ENCODE measurements around the gene TTLL10.
"Not testable (repeated sequence)": the region's sequence is repeated elsewhere in the genome, so short reads cannot be mapped to it uniquely, and the experiment has no call there.

TTLL10 gene

GRCh38 chr1:1167841-1168450, 5.7 kb upstream of the TTLL10 start:
- no peaks in the 10 kb centered on the region; the same call in 1 of the 2 replicates for H3K4me1 ChIP-seq (ENCODE audit: insufficient read depth, low read length)

DNA sequence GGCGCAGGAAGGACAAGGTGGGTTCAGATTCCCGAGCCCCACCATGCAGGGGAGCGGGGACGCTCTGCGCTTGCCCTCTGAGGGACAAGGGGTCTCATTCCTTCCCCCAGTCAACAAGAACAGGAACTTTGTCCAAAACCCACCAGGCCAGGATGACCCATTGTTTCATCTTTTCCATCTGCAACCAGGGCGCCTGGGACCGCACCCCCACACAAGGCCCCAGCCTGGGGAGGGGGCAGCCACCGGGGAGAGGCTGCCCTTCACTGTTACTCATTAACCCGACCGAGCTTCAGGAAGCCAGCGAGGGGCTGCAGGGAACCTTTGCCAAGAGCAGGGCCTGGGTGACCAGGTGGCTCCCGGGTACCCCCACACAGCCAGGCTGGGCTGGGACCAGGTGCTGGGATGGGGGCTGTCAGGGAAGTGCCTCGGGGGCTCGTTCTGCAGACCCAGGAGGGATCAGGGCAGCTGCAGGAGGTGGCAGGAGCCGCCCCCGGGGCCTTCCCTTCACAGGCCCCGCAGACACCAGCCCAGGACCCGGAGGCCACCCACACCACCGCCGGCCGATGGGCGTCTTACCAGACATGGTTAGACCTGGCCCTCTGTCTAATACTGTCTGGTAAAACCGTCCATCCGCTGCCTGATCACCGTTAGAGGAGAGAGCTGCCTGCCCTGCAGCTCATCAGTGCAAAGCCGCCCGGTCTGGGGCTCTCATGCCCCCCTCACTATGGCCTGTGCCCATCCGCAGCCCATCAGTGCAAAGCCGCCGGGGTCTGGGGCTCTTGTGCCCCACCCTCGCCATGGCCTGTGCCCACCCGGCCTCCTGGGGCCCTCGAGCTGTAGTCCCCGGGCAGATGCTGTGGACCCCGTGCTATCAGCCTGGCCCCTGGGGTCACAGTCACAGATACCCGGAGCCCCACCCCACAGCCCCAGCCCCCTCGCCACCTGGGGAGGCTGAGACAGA, 4.9 kb upstream of the TTLL10 start:
- Histone ChIP-seq H3K9ac (ENCODE audit: low read depth, low read length) (no peak overlapping the region), H3K36me3 (ENCODE audit: insufficient read depth, low read length) (no peaks in the 10 kb centered on the region), H3K4me1 (ENCODE audit: insufficient read depth, low read length) (no peaks in the 10 kb centered on the region; the same call in 1 of the 2 replicates), H3K9me3 (ENCODE audit: control insufficient read depth, insufficient read depth, low read length) (no peaks in the 10 kb centered on the region)

More at GRCh38 chr1:1167841-1168450, 5.7 kb upstream of the TTLL10 start:
- Histone ChIP-seq H3K9me3 (ENCODE audit: control insufficient read depth, insufficient read depth, low read length) (no peaks in the 10 kb centered on the region), H3K9ac (ENCODE audit: low read depth, low read length) (no peak overlapping the region), H3K36me3 (ENCODE audit: insufficient read depth, low read length) (no peaks in the 10 kb centered on the region)

- no peaks in the 10 kb centered on the region; the same call in 1 of the 2 replicates for H3K4me1 ChIP-seq (ENCODE audit: insufficient read depth, low read length)
- no peaks in the 10 kb centered on the region for H3K9me3 ChIP-seq (ENCODE audit: control insufficient read depth, insufficient read depth, low read length)
- H3K36me3 ChIP-seq (ENCODE audit: insufficient read depth, low read length), result no peaks in the 10 kb centered on the region
- H3K9ac ChIP-seq (ENCODE audit: low read depth, low read length), result no peak overlapping the region
Measured at GRCh38 chr1:1169429-1170214, 4.1 kb upstream of the TTLL10 start.

DNA sequence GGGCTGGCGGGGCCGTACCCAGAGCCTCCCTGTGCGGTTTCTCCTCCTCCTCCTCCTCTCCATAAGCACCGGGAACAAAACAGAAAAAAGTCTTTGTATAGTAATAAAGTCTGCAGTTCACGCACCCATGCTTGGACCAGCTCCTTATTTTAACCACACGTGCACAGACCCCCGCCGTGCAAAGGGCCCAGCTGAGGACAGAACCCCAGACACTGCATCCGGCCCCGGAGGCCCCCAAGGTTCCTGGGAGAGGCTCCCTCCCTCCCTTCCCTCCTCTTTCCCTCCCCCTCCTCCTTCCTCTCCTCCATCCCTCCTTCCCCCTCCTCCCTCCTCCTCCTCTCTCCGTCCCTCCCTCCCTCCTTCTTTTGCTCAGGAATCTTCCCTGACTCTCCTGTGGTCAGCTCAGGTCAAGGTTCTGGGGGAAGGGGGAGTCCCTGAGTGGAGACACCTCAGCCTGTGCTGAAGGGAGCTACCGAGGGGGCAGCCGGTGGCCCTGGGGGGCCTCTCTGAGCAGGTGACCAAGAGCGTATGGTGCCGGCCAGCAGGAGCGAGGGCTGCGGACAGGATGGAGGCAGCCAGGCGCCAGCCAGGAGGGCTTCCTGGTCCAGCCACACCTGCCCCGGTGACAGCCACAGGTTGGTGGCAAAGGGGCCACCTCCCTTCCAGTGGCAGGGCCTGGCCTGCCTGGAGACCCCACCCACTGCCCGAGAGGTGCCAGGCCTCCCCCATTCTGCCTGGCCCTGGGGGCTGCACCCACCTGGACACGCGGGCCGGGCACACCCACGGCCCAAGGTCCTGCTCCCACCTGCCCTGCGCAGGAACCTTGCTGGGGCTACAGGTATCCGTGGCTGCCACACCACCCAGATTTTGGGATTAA, 3.2 kb upstream of the TTLL10 start:
- Histone ChIP-seq H3K9ac (ENCODE audit: low read depth, low read length) (no peak overlapping the region), H3K4me1 (ENCODE audit: insufficient read depth, low read length) (no peaks in the 10 kb centered on the region; the same call in 1 of the 2 replicates), H3K36me3 (ENCODE audit: insufficient read depth, low read length) (no peaks in the 10 kb centered on the region), H3K9me3 (ENCODE audit: control insufficient read depth, insufficient read depth, low read length) (no peaks in the 10 kb centered on the region)

GRCh38 chr1:1171161-1171545, 2.5 kb upstream of the TTLL10 start:
- Histone ChIP-seq H3K9ac (ENCODE audit: low read depth, low read length) (no peak overlapping the region), H3K4me1 (ENCODE audit: insufficient read depth, low read length) (no peaks in the 10 kb centered on the region; the same call in 1 of the 2 replicates), H3K9me3 (ENCODE audit: control insufficient read depth, insufficient read depth, low read length) (no peaks in the 10 kb centered on the region)

DNA sequence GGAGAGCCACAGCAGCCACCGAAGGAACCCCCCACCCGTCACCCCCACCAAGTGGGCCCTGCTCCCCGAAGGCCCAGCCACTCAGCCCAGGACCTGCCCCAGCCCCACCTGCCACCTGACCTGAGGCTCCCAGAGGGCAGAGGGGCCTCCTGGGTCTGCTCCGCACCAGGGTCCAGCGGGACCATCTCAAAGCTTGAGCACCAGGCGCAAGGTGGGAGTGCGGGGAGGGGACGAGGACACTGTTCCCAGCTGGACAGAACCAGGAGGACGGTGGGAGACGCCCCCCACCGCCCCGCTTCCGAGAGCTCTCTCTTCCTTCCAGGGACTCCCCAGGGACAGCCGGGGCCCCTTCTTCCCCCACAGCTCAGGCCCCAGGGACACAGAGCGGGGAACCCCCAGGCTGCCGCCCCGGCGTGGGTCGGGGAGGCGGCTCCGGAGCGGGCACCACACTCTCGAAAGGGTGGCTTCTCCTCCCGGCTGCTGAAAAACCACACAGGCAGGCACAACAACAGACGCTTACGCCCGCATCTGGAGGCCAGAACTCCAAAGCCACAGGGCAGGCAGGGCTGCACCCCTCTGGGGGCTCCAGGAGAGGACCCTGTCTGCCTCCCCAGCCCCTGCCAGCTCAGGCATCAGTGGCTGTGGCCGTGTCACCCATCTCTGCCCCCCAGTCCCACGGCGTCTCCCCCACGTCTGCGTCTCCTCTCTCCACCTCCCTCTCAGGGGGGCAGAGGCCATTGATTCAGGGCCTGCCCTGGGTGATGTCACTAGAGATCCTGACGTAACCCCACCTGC, 1.9 kb upstream of the TTLL10 start:
- Histone ChIP-seq H3K4me1 (ENCODE audit: insufficient read depth, low read length) (no peaks in the 10 kb centered on the region; the same call in none of the 2 replicates), H3K36me3 (ENCODE audit: insufficient read depth, low read length) (no peaks in the 10 kb centered on the region)

More at GRCh38 chr1:1171161-1171545, 2.5 kb upstream of the TTLL10 start:
- H3K36me3 ChIP-seq (ENCODE audit: insufficient read depth, low read length), result no peaks in the 10 kb centered on the region

DNA sequence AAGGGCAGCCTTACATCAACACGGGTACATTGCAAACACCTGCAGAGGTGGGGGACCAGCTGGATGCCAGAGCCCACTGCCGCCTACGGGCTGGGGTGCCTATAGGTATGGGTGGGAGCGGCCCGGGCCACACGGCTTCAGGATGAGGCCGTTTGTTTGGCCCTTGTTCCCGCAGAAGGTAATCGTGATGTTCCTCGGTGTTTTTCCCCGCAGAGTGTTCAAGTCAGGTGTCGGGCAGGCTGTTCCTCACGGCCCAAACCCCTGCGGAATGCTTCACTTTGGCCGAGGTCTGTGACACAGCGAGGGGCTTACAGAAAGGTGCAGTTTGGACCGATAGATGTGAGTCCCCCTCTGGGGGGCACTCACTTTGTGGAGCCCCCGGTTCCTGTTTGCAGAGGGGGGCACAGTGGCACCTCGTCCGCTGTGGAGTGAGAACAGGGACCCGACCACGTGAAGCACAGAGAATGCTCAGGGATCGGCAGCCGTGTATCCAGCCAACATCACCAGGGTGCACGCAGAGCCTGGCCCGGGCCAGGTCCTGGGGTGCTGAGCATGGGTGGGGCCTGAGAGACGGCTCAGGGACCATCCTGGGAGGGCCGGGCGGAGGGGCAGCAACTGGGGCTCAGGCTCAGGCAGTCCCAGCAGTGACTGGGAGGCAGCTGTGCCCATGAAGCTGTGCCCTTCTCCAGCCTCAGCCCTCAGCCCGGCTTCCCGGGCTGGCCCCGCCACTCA, 453 bp upstream of the TTLL10 start:
- Histone ChIP-seq H3K4me1 (ENCODE audit: insufficient read depth, low read length) (no peaks in the 10 kb centered on the region; the same call in none of the 2 replicates), H3K9me3 (ENCODE audit: control insufficient read depth, insufficient read depth, low read length) (no peaks in the 10 kb centered on the region), H3K36me3 (ENCODE audit: insufficient read depth, low read length) (no peaks in the 10 kb centered on the region), H3K9ac (ENCODE audit: low read depth, low read length) (no peak overlapping the region)

More for the DNA sequence above, 1.9 kb upstream of the TTLL10 start:
- no peak overlapping the region for H3K9ac ChIP-seq (ENCODE audit: low read depth, low read length)
- H3K9me3 ChIP-seq (ENCODE audit: control insufficient read depth, insufficient read depth, low read length), result no peaks in the 10 kb centered on the region

DNA sequence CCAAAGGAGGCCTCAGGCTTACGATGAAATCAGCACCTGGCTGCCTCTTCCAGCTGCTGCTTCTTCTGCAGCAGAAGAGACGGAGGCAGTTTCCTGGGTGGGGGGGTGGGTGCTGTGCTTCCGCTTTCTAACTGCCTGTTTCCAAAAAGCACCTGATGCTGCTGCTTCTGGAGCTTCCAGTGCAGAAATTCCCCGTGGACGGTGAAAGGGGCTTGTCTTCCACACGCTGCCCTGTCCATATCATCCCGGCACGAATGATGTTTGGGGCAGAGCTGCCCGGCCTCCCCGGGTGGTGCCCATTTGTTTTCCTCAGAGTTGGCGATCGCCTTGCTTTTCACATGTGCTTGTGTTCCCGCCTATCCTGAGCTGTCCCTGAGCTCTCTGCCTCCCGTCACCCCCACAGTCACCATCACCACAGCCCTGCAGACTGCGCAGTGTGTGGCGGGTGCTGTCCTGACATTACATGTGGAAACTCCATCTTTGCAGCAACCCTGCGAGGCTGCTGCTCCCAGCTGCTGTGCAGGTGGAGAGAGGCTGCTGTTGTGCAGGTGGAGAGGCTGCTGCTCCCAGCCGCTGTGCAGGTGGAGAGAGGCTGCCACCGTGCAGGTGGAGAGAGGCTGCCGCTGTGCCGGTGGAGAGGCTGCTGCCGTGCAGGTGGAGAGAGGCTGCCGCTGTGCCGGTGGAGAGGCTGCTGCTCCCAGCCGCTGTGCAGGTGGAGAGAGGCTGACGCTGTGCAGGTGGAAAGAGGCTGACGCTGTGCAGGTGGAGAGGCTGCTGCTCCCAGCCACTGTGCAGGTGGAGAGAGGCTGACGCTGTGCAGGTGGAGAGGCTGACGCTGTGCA, 1.8 kb downstream of the TTLL10 start:
- Histone ChIP-seq H3K4me1 (ENCODE audit: insufficient read depth, low read length) (no peaks in the 10 kb centered on the region; the same call in 1 of the 2 replicates), H3K9me3 (ENCODE audit: control insufficient read depth, insufficient read depth, low read length) (no peaks in the 10 kb centered on the region), H3K36me3 (ENCODE audit: insufficient read depth, low read length) (no peaks in the 10 kb centered on the region), H3K9ac (ENCODE audit: low read depth, low read length) (no peak overlapping the region)

GRCh38 chr1:1176063-1176761, 2.5 kb downstream of the TTLL10 start:
- H3K9me3 ChIP-seq (ENCODE audit: control insufficient read depth, insufficient read depth, low read length); H3K36me3 ChIP-seq (ENCODE audit: insufficient read depth, low read length); H3K4me1 ChIP-seq (ENCODE audit: insufficient read depth, low read length); H3K9ac ChIP-seq (ENCODE audit: low read depth, low read length): not testable (repeated sequence)

GRCh38 chr1:1176931-1177330, 3.3 kb downstream of the TTLL10 start:
- Histone ChIP-seq H3K36me3 (ENCODE audit: insufficient read depth, low read length) (no peaks in the 10 kb centered on the region), H3K9me3 (ENCODE audit: control insufficient read depth, insufficient read depth, low read length) (no peaks in the 10 kb centered on the region), H3K9ac (ENCODE audit: low read depth, low read length) (no peak overlapping the region), H3K4me1 (ENCODE audit: insufficient read depth, low read length) (no peaks in the 10 kb centered on the region; the same call in 1 of the 2 replicates)

- no peaks in the 10 kb centered on the region; the same call in 1 of the 2 replicates for H3K4me1 ChIP-seq (ENCODE audit: insufficient read depth, low read length)
- H3K9ac ChIP-seq (ENCODE audit: low read depth, low read length), result no peak overlapping the region
- H3K36me3 ChIP-seq (ENCODE audit: insufficient read depth, low read length), result no peaks in the 10 kb centered on the region
- H3K9me3 ChIP-seq (ENCODE audit: control insufficient read depth, insufficient read depth, low read length), result no peaks in the 10 kb centered on the region
Measured at GRCh38 chr1:1177452-1178206, 3.9 kb downstream of the TTLL10 start.
